ENCODE data around the gene LGALS7B. TPM values are rescaled to one million over a fixed set of nuclear protein-coding genes. Genes with fewer than 3 reads are reported as not detected.
"Not testable (repeated sequence)": the region's sequence is repeated elsewhere in the genome, so short reads cannot be mapped to it uniquely, and the experiment has no call there.

The LGALS7B gene
- total and polyA plus RNA-seq, 4 experiments from 2014 or later, result not detected

- POLR2A ChIA-PET (ENCODE audit: partially characterized antibody), result interaction anchor here (1.2 kb wide), 1 partner anchor 49 kb away, joined by 3 read pairs; no protein-coding TSS in a partner anchor
- H3K4me1 Mint-ChIP-seq, result peaks cover 8 to 29% (median 10%) of the 10 kb centered on the region in 4 donors
These were observed 30.4 kb downstream of the LGALS7B start for GRCh38 chr19:38819231-38819920.

GRCh38 chr19:38821230-38821825 is 32.3 kb downstream of the LGALS7B start:
- DNase-seq; H3K9me3 ChIP-seq (ENCODE audit: control insufficient read depth in 1 of 2, low read length in 2 of 2); H3K4me3 Mint-ChIP-seq; H3K4me1 ChIP-seq (ENCODE audit: insufficient read depth, low read length); H3K27me3 ChIP-seq (ENCODE audit: insufficient read depth, low read length); H3K4me3 ChIP-seq (ENCODE audit: low read length in 2 of 2); intact Hi-C loops (cut with micrococcal nuclease); H3K27me3 Mint-ChIP-seq; H3K9me3 Mint-ChIP-seq; H3K27ac ChIP-seq (ENCODE audit: low read depth, low read length): not testable (repeated sequence)
- CTCF ChIA-PET (ENCODE audit: partially characterized antibody), result interaction anchor here (1.0 kb wide), 1 partner anchor 44 kb away, joined by 3 read pairs; no protein-coding TSS in a partner anchor
- H3K36me3 Mint-ChIP-seq, result peaks cover 41 to 73% of the 10 kb centered on the region in 2 donors
- peaks cover 9 to 40% (median 18%) of the 10 kb centered on the region in 4 donors for H3K4me1 Mint-ChIP-seq
- H3K27ac Mint-ChIP-seq, result peak overlapping the region in 1 of 7 donors; percentile 29
- POLR2A ChIA-PET (ENCODE audit: partially characterized antibody), result interaction anchor here (1.4 to 2.5 kb wide), 2 partner anchors 11 to 15 kb away, joined by 3 to 6 read pairs; partner anchors contain the start of gene ECH1
- peaks cover 26% of the 10 kb centered on the region for H3K36me3 ChIP-seq (ENCODE audit: insufficient read depth, low read length)

More at GRCh38 chr19:38819231-38819920, 30.4 kb downstream of the LGALS7B start:
- Histone ChIP-seq H3K4me1 (ENCODE audit: insufficient read depth, low read length) (no peaks in the 10 kb centered on the region), H3K4me3 (ENCODE audit: low read length in 2 of 2) (no peak overlapping the region), H3K27ac (ENCODE audit: low read depth, low read length) (no peak overlapping the region), H3K9me3 (ENCODE audit: control insufficient read depth in 1 of 2, low read length in 2 of 2) (no peaks in the 10 kb centered on the region), H3K36me3 (ENCODE audit: insufficient read depth, low read length) (peaks cover 38% of the 10 kb centered on the region), H3K27me3 (ENCODE audit: insufficient read depth, low read length) (no peaks in the 10 kb centered on the region)
- CTCF ChIA-PET (ENCODE audit: partially characterized antibody), result no interaction called here
- H3K4me3 Mint-ChIP-seq, result no peak overlapping the region
- peak overlapping the region in 2 of 7 donors; percentile 4 to 63 for H3K27ac Mint-ChIP-seq
- intact Hi-C loops (cut with micrococcal nuclease), result no loop called here
- no peaks in the 10 kb centered on the region for H3K9me3 Mint-ChIP-seq
- no peak for DNase-seq
- H3K27me3 Mint-ChIP-seq, result no peaks in the 10 kb centered on the region
- H3K36me3 Mint-ChIP-seq, result peaks cover 42 to 67% of the 10 kb centered on the region in 2 donors

- H3K27me3 ChIP-seq (ENCODE audit: insufficient read depth, low read length); H3K9me3 Mint-ChIP-seq; H3K4me3 ChIP-seq (ENCODE audit: low read length in 2 of 2); H3K27ac Mint-ChIP-seq; DNase-seq; H3K27ac ChIP-seq (ENCODE audit: low read depth, low read length); H3K27me3 Mint-ChIP-seq; H3K4me3 Mint-ChIP-seq; intact Hi-C loops (cut with micrococcal nuclease); H3K9me3 ChIP-seq (ENCODE audit: control insufficient read depth in 1 of 2, low read length in 2 of 2): not testable (repeated sequence)
- Histone ChIP-seq H3K4me1 (ENCODE audit: insufficient read depth, low read length) (peaks cover 10% of the 10 kb centered on the region), H3K36me3 (ENCODE audit: insufficient read depth, low read length) (peaks cover 19% of the 10 kb centered on the region)
- Mint-ChIP-seq H3K36me3 (peaks cover 51 to 67% of the 10 kb centered on the region in 2 donors), H3K4me1 (peaks cover 20 to 56% (median 38%) of the 10 kb centered on the region in 4 donors)
- ChIA-PET POLR2A (ENCODE audit: partially characterized antibody) (interaction anchor here (0.8 kb wide), 1 partner anchor 9 kb away, joined by 3 read pairs; no protein-coding TSS in a partner anchor), CTCF (ENCODE audit: partially characterized antibody) (interaction anchor here (1.1 kb wide), 1 partner anchor 61 kb away, joined by 5 read pairs; no protein-coding TSS in a partner anchor)
These were observed 36.9 kb downstream of the LGALS7B start for GRCh38 chr19:38825936-38826335.

GRCh38 chr19:38826856-38827551 is 38.0 kb downstream of the LGALS7B start:
- Histone ChIP-seq H3K27me3 (ENCODE audit: insufficient read depth, low read length) (no peaks in the 10 kb centered on the region), H3K27ac (ENCODE audit: low read depth, low read length) (no peak overlapping the region), H3K4me1 (ENCODE audit: insufficient read depth, low read length) (peaks cover 16% of the 10 kb centered on the region), H3K36me3 (ENCODE audit: insufficient read depth, low read length) (peaks cover 19% of the 10 kb centered on the region), H3K4me3 (ENCODE audit: low read length in 2 of 2) (no peak overlapping the region), H3K9me3 (ENCODE audit: control insufficient read depth in 1 of 2, low read length in 2 of 2) (no peaks in the 10 kb centered on the region)
- Mint-ChIP-seq H3K36me3 (peaks cover 49 to 73% of the 10 kb centered on the region in 2 donors), H3K27ac (peak overlapping the region in 2 of 7 donors; percentile 6 to 13), H3K4me3 (no peak overlapping the region), H3K27me3 (no peaks in the 10 kb centered on the region), H3K4me1 (peaks cover 24 to 66% (median 45%) of the 10 kb centered on the region in 4 donors), H3K9me3 (no peaks in the 10 kb centered on the region)
- DNase-seq, result no peak
- POLR2A ChIA-PET (ENCODE audit: partially characterized antibody), result no interaction called here
- CTCF ChIA-PET (ENCODE audit: partially characterized antibody), result interaction anchor here (0.6 to 1.2 kb wide), 2 partner anchors 15 to 73 kb away, joined by 3 read pairs; partner anchors contain the start of genes NFKBIB and SIRT2
- intact Hi-C loops (cut with micrococcal nuclease), result no loop called here

GRCh38 chr19:38829203-38829602 is 40.2 kb downstream of the LGALS7B start:
- CTCF ChIA-PET (ENCODE audit: partially characterized antibody), result interaction anchor here (0.9 to 1.0 kb wide), 2 partner anchors 35 to 49 kb away, joined by 3 read pairs; partner anchors contain the start of gene RINL

GRCh38 chr19:38830039-38830733 is 41.2 kb downstream of the LGALS7B start:
- no peaks in the 10 kb centered on the region for H3K27me3 Mint-ChIP-seq
- Histone ChIP-seq H3K36me3 (ENCODE audit: insufficient read depth, low read length) (peaks cover 14% of the 10 kb centered on the region), H3K27me3 (ENCODE audit: insufficient read depth, low read length) (no peaks in the 10 kb centered on the region), H3K27ac (ENCODE audit: low read depth, low read length) (no peak overlapping the region), H3K4me3 (ENCODE audit: low read length in 2 of 2) (peak overlapping the region in 1 of 2 donors; percentile 87), H3K4me1 (ENCODE audit: insufficient read depth, low read length) (peaks cover 22% of the 10 kb centered on the region), H3K9me3 (ENCODE audit: control insufficient read depth in 1 of 2, low read length in 2 of 2) (no peaks in the 10 kb centered on the region)
- peaks cover 22 to 41% of the 10 kb centered on the region in 2 donors for H3K36me3 Mint-ChIP-seq
- H3K9me3 Mint-ChIP-seq, result peaks cover 0 to 2% (median 0%) of the 10 kb centered on the region in 8 donors
- H3K4me3 Mint-ChIP-seq, result peak overlapping the region; percentile 88 to 95 (median 94)
- peak overlapping the region in 6 of 7 donors; percentile 29 to 95 (median 92) for H3K27ac Mint-ChIP-seq
- intact Hi-C loops (cut with micrococcal nuclease), result no loop called here
- CTCF ChIA-PET (ENCODE audit: partially characterized antibody), result interaction anchor here (1.0 to 2.8 kb wide), 2 partner anchors 10 to 34 kb away, joined by 3 to 10 read pairs; no protein-coding TSS in a partner anchor
- peaks cover 19 to 55% (median 33%) of the 10 kb centered on the region in 4 donors for H3K4me1 Mint-ChIP-seq
- DNase-seq, result no peak
- POLR2A ChIA-PET (ENCODE audit: partially characterized antibody), result interaction anchor here (0.5 to 7.8 kb wide), 3 partner anchors 11 to 24 kb away, joined by 4 to 130 read pairs (median 52); partner anchors contain the start of gene HNRNPL

More at GRCh38 chr19:38829203-38829602, 40.2 kb downstream of the LGALS7B start:
- H3K27me3 ChIP-seq (ENCODE audit: insufficient read depth, low read length); H3K27ac Mint-ChIP-seq; H3K27me3 Mint-ChIP-seq; H3K27ac ChIP-seq (ENCODE audit: low read depth, low read length); DNase-seq; intact Hi-C loops (cut with micrococcal nuclease); H3K9me3 Mint-ChIP-seq; H3K4me3 ChIP-seq (ENCODE audit: low read length in 2 of 2); H3K9me3 ChIP-seq (ENCODE audit: control insufficient read depth in 1 of 2, low read length in 2 of 2): not testable (repeated sequence)
- peaks cover 22% of the 10 kb centered on the region for H3K4me1 ChIP-seq (ENCODE audit: insufficient read depth, low read length)
- H3K36me3 Mint-ChIP-seq, result peaks cover 30 to 51% of the 10 kb centered on the region in 2 donors
- POLR2A ChIA-PET (ENCODE audit: partially characterized antibody), result interaction anchor here (0.6 to 7.8 kb wide), 3 partner anchors 21 to 101 kb away, joined by 3 to 130 read pairs (median 4); partner anchors contain the start of genes HNRNPL, MRPS12 and SARS2
- peaks cover 14% of the 10 kb centered on the region for H3K36me3 ChIP-seq (ENCODE audit: insufficient read depth, low read length)
- H3K4me3 Mint-ChIP-seq, result peak overlapping the region in 1 of 8 donors; percentile 58
- H3K4me1 Mint-ChIP-seq, result peaks cover 19 to 63% (median 38%) of the 10 kb centered on the region in 4 donors

Measured in CD4-positive, alpha-beta memory T cell (primary cell).